Sigmoid colon (tissue), 7 donors: ENCODE data around the gene MUCL3. TPM values are rescaled to one million over a fixed set of nuclear protein-coding genes. Genes with fewer than 3 reads are reported as not detected.

ENCODE experiments used
- DNase-seq: peaks from one replicate; pipeline ENCODE4 v3.0.0-alpha.2; 2019
- H3K27ac ChIP-seq, 4 donors: fragments of 200-600 bp; sonication (generic); one replicate each; pipeline ENCODE4 v1.5.1; 2016 to 2019; ENCODE audit warnings: mild to moderate bottlenecking in 1 of 4
- H3K27me3 ChIP-seq, 3 donors: fragments of 200-600 bp; sonication (generic); one replicate each; pipeline ENCODE4 v1.5.1; 2019; ENCODE audit warnings: mild to moderate bottlenecking in 1 of 3
- H3K36me3 ChIP-seq, 4 donors: fragments of 200-600 bp; sonication (generic); one replicate each; pipeline ENCODE4 v1.5.1; 2016 to 2019
- H3K4me1 ChIP-seq, 4 donors: fragments of 200-600 bp; sonication (generic); one replicate each; pipeline ENCODE4 v1.5.1; 2017 to 2019
- H3K4me3 ChIP-seq, 4 donors: fragments of 200-600 bp; sonication (generic); one replicate each; pipeline ENCODE4 v1.5.1; 2017 to 2019; ENCODE audit warnings: mild to moderate bottlenecking in 2 of 4, moderate library complexity in 1 of 4
- H3K9me3 ChIP-seq, 4 donors: fragments of 200-600 bp in 3 of 4; sonication (generic) in 3 of 4; one replicate each; pipeline versions ENCODE4 v1.5.1 to v1.6.1; 2013 to 2019
- EP300 ChIP-seq, 4 donors: sonication (generic); formaldehyde crosslinking; IDR thresholded peaks; one replicate each; pipeline ENCODE4 v1.6.1; 2017; ENCODE audit warnings: antibody characterized with exemption in 4 of 4
- POLR2A ChIP-seq, 2 donors: fragments of 450-650 bp; IDR thresholded peaks; one replicate each; pipeline ENCODE4 v1.6.1; 2016; ENCODE audit warnings: antibody characterized with exemption in 2 of 2, mild to moderate bottlenecking in 2 of 2, moderate library complexity in 2 of 2
- POLR2AphosphoS5 ChIP-seq, 4 donors: sonication (generic); formaldehyde crosslinking; IDR thresholded peaks; one replicate each; pipeline ENCODE4 v1.6.1; 2017; ENCODE audit warnings: antibody characterized with exemption in 4 of 4
- WGBS, 2 donors: extraction: QIAGEN DNeasy Blood & Tissue Kit; methylation state at CpG; one replicate each; pipeline ENCODE4 v1.1.7; 2013; 5-methylcytosine and 5-hydroxymethylcytosine counted together
- intact Hi-C: fragments of 100-400 bp; cut with DNase I; formaldehyde crosslinking; loops from one replicate; pipeline ENCODE4 v1.15.1; 2023
- polyA plus RNA-seq, 3 donors: library from polyadenylated mRNA; stranded (reverse); fragments of 200-250 nt; gene quantifications; one replicate each; pipeline ENCODE4 v1.2.3, GENCODE V29; 2013
- total RNA-seq, 4 donors: library from RNA; depleted of rRNA; stranded (reverse); fragments of >200 nt; gene quantifications; one replicate each; pipeline ENCODE4 v1.1.0, GENCODE V29; 2016
- TF ChIP-seq, protein P1 (sequence below), 4 experiments: fragments of 450-650 bp in 3 of 4; fragments of 200-600 bp in 1 of 4; IDR thresholded peaks; one replicate each; pipeline ENCODE4 v1.5.1; 2016 to 2019; ENCODE audit warnings: antibody characterized with exemption in 4 of 4, mild to moderate bottlenecking in 3 of 4, moderate library complexity in 2 of 4
- donor health status: healthy with polysubstance abuse.
- donor health status: Bipolar disorder and iron deficiency.
- donor health status: healthy.

MUCL3 gene
- total and polyA plus RNA-seq, 7 donors, result under 0.01 TPM; not detected in 6

GRCh38 chr6:30928677-30929076, 12.1 kb upstream of the MUCL3 start:
- intact Hi-C loops, result no loop called here
- Histone ChIP-seq H3K4me1 (no peaks in the 10 kb centered on the region), H3K27ac (no peak overlapping the region), H3K36me3 (peaks cover 0 to 30% (median 5%) of the 10 kb centered on the region in 4 donors), H3K9me3 (peaks cover 0 to 7% (median 4%) of the 10 kb centered on the region in 4 donors), H3K4me3 (no peak overlapping the region), H3K27me3 (no peaks in the 10 kb centered on the region)
- DNase-seq, result no peak
- TF ChIP-seq POLR2A (IDR thresholded peaks at IDR 0.05) (no peak), EP300 (IDR thresholded peaks at IDR 0.05) (no peak), POLR2AphosphoS5 (IDR thresholded peaks at IDR 0.05) (no peak)
- TF ChIP-seq, protein P1, sequence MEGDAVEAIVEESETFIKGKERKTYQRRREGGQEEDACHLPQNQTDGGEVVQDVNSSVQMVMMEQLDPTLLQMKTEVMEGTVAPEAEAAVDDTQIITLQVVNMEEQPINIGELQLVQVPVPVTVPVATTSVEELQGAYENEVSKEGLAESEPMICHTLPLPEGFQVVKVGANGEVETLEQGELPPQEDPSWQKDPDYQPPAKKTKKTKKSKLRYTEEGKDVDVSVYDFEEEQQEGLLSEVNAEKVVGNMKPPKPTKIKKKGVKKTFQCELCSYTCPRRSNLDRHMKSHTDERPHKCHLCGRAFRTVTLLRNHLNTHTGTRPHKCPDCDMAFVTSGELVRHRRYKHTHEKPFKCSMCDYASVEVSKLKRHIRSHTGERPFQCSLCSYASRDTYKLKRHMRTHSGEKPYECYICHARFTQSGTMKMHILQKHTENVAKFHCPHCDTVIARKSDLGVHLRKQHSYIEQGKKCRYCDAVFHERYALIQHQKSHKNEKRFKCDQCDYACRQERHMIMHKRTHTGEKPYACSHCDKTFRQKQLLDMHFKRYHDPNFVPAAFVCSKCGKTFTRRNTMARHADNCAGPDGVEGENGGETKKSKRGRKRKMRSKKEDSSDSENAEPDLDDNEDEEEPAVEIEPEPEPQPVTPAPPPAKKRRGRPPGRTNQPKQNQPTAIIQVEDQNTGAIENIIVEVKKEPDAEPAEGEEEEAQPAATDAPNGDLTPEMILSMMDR (IDR thresholded peaks at IDR 0.05), result no peak
- WGBS, 2 donors, result 83 to 97% methylated on average over 3 of the region's 3 CpGs

- peaks cover 0 to 14% (median 2%) of the 10 kb centered on the region in 4 donors for H3K36me3 ChIP-seq
- H3K4me1 ChIP-seq, result no peaks in the 10 kb centered on the region
- H3K4me3 ChIP-seq, result no peak overlapping the region
- H3K27ac ChIP-seq, result no peak overlapping the region
- no peaks in the 10 kb centered on the region for H3K27me3 ChIP-seq
- WGBS, 2 donors, result 94 to 95% methylated on average over 4 of the region's 4 CpGs
- TF ChIP-seq POLR2A (IDR thresholded peaks at IDR 0.05) (no peak), POLR2AphosphoS5 (IDR thresholded peaks at IDR 0.05) (no peak), EP300 (IDR thresholded peaks at IDR 0.05) (no peak)
- TF ChIP-seq, protein P1 (IDR thresholded peaks at IDR 0.05), result no peak
- intact Hi-C loops, result no loop called here
- DNase-seq, result no peak
- H3K9me3 ChIP-seq, result peaks cover 0 to 7% (median 4%) of the 10 kb centered on the region in 4 donors
Observed at GRCh38 chr6:30930506-30930905, 10.3 kb upstream of the MUCL3 start.

DNA sequence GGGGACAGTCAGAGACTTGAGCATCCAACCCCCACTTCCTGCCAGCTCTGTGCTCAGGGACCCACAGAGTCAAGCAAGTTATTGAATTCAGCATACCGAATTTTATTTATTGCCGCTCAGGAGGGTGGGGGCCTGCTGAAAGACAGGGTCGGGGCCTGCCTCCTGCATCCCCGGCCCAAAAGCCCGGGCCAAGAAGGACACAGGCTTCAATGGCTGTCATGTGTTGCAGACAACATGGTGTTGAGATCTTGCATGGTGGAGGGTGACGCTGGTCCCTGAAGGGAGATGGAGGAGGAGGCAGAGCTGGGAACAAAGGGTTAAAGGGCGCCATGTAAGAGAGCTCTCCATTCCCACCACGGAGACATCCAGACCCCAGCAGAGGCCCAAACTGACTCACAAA, 9.5 kb upstream of the MUCL3 start:
- Histone ChIP-seq H3K36me3 (peaks cover 0 to 6% (median 0%) of the 10 kb centered on the region in 4 donors), H3K4me1 (no peaks in the 10 kb centered on the region), H3K27me3 (no peaks in the 10 kb centered on the region), H3K4me3 (no peak overlapping the region), H3K27ac (no peak overlapping the region), H3K9me3 (peaks cover 0 to 7% (median 4%) of the 10 kb centered on the region in 4 donors)
- 75% methylated on average over 8 of the region's 8 CpGs for WGBS, 2 donors
- TF ChIP-seq, protein P1 (IDR thresholded peaks at IDR 0.05), result no peak
- TF ChIP-seq POLR2AphosphoS5 (IDR thresholded peaks at IDR 0.05) (no peak), POLR2A (IDR thresholded peaks at IDR 0.05) (no peak), EP300 (IDR thresholded peaks at IDR 0.05) (no peak)
- intact Hi-C loops, result no loop called here
- DNase-seq, result no peak

- no peak for TF ChIP-seq POLR2AphosphoS5 (IDR thresholded peaks at IDR 0.05)
- TF ChIP-seq, protein P1 (IDR thresholded peaks at IDR 0.05), result no peak
- TF ChIP-seq EP300 (IDR thresholded peaks at IDR 0.05), result no peak
- TF ChIP-seq POLR2A (IDR thresholded peaks at IDR 0.05), result no peak
- DNase-seq, result no peak
- H3K4me1 ChIP-seq, result no peaks in the 10 kb centered on the region
- no peaks in the 10 kb centered on the region for H3K36me3 ChIP-seq
- intact Hi-C loops, result no loop called here
- no peak within 1 kb of the TSS for H3K27ac ChIP-seq
- H3K9me3 ChIP-seq, result peaks cover 0 to 7% (median 4%) of the 10 kb centered on the region in 4 donors
- no peak within 1 kb of the TSS for H3K4me3 ChIP-seq
- peaks cover 0 to under 1% (median 0%) of the 10 kb centered on the region in 3 donors for H3K27me3 ChIP-seq
- WGBS, 2 donors, result 53 to 80% methylated on average over 7 of the region's 7 CpGs
Observed at GRCh38 chr6:30931969-30932645, 8.7 kb upstream of the MUCL3 start, which contains the start of gene SFTA2. TSS of gene SFTA2 (minus strand) at chr6:30932170. CDS start at chr6:30932096, 74 bp downstream.
